WTC11 (cell line): ENCODE results near the gene CAMK2B. TPM values are rescaled to one million over a fixed set of nuclear protein-coding genes. Genes with fewer than 3 reads are reported as not detected.

Experiments used
- ATAC-seq: fragments of 200-7000 bp; cut with Tn5 transposase; 2 replicates; pipeline ENCODE4 v1.10.0; 2021; ENCODE audit warnings: mild to moderate bottlenecking, moderate library complexity
- CTCF ChIA-PET: fragments of 300-600 bp; sonication (Branson Sonifier 250); formaldehyde crosslinking; loops from one replicate; lab custom pipeline; 2021; ENCODE audit warnings: antibody characterized with exemption; lab: Charles Lee
- POLR2A ChIA-PET: fragments of 350-600 bp; sonication (Branson Sonifier 250); formaldehyde crosslinking; loops from one replicate; lab custom pipeline; 2021; ENCODE audit warnings: antibody characterized with exemption; lab: Charles Lee
- DNase-seq: peaks from one replicate; pipeline ENCODE4 v3.0.0; 2021; ENCODE audit warnings: low spot score
- H3K27ac Mint-ChIP-seq: 2 replicates; pipeline ENCODE4 v1.8.0; 2021; ENCODE audit warnings: mixed read lengths
- H3K27me3 Mint-ChIP-seq: 2 replicates; pipeline ENCODE4 v1.8.0; 2021; ENCODE audit warnings: low read depth, mild to moderate bottlenecking, moderate library complexity, mixed read lengths
- H3K36me3 Mint-ChIP-seq: 2 replicates; pipeline ENCODE4 v1.8.0; 2021; ENCODE audit warnings: mixed read lengths
- H3K4me1 Mint-ChIP-seq: 2 replicates; pipeline ENCODE4 v1.8.0; 2022; ENCODE audit warnings: mixed read lengths
- H3K4me3 Mint-ChIP-seq: 2 replicates; pipeline ENCODE4 v1.8.0; 2021; ENCODE audit warnings: mild to moderate bottlenecking, moderate library complexity, mixed read lengths
- H3K9me3 Mint-ChIP-seq: 2 replicates; pipeline ENCODE4 v1.8.0; 2021; ENCODE audit warnings: mixed read lengths
- ATF1 ChIP-seq: sonication (generic); formaldehyde crosslinking; IDR thresholded peaks from 2 replicates; pipeline ENCODE4 v1.8.1; 2023; ENCODE audit warnings: mild to moderate bottlenecking, moderate library complexity, missing genetic modification reagents
- E2F1 ChIP-seq: sonication (generic); formaldehyde crosslinking; IDR thresholded peaks from 2 replicates; pipeline ENCODE4 v1.8.0; 2022; ENCODE audit warnings: mild to moderate bottlenecking, missing genetic modification reagents
- IRF2 ChIP-seq: sonication (generic); formaldehyde crosslinking; IDR thresholded peaks from 2 replicates; pipeline ENCODE4 v1.8.0; 2022; ENCODE audit warnings: low read depth, missing genetic modification reagents, borderline replicate concordance
- NR2C2 ChIP-seq: sonication (generic); formaldehyde crosslinking; IDR thresholded peaks from 2 replicates; pipeline ENCODE4 v1.8.0; 2022; ENCODE audit warnings: mild to moderate bottlenecking, missing genetic modification reagents
- TEAD4 ChIP-seq: sonication (generic); formaldehyde crosslinking; IDR thresholded peaks from 2 replicates; pipeline ENCODE4 v1.8.0; 2022; ENCODE audit warnings: mild to moderate bottlenecking, missing genetic modification reagents
- ZNF281 ChIP-seq: sonication (generic); formaldehyde crosslinking; IDR thresholded peaks from 2 replicates; pipeline ENCODE4 v1.8.0; 2023; ENCODE audit warnings: mild to moderate bottlenecking, missing genetic modification reagents
- ZNF425 ChIP-seq: fragments of 250-450 bp; sonication (Bioruptor Pico); conservative IDR thresholded peaks from 2 replicates; pipeline ENCODE4 v1.9.0; 2021; ENCODE audit warnings: mild to moderate bottlenecking
- total RNA-seq: library from RNA; stranded (reverse); gene quantifications from 3 replicates; pipeline ENCODE4 v1.2.3, GENCODE V29; 2021
- TF ChIP-seq, protein P1 (sequence below): sonication (generic); formaldehyde crosslinking; IDR thresholded peaks from 2 replicates; pipeline ENCODE4 v1.8.1; 2023; ENCODE audit warnings: mild to moderate bottlenecking, missing genetic modification reagents
- TF ChIP-seq, protein P2 (sequence below): sonication (generic); formaldehyde crosslinking; conservative IDR thresholded peaks from 2 replicates; pipeline ENCODE4 v1.8.1; 2022; ENCODE audit warnings: mild to moderate bottlenecking, missing genetic modification reagents
- TF ChIP-seq, protein P3 (sequence below): sonication (generic); formaldehyde crosslinking; IDR thresholded peaks from 2 replicates; pipeline ENCODE4 v1.8.1; 2023; ENCODE audit warnings: mild to moderate bottlenecking, missing genetic modification reagents, moderate library complexity
- TF ChIP-seq, protein P4 (sequence below): fragments of 250-450 bp; sonication (Bioruptor Pico); IDR thresholded peaks from 2 replicates; pipeline ENCODE4 v1.9.0; 2021; ENCODE audit warnings: mild to moderate bottlenecking
- TF ChIP-seq, protein P5 (sequence below): sonication (generic); formaldehyde crosslinking; IDR thresholded peaks from 2 replicates; pipeline ENCODE4 v1.8.0; 2022; ENCODE audit warnings: missing genetic modification reagents
- TF ChIP-seq, protein P6 (sequence below): fragments of 250-450 bp; sonication (Bioruptor Pico); IDR thresholded peaks from 2 replicates; pipeline ENCODE4 v1.8.0; 2021; ENCODE audit warnings: mild to moderate bottlenecking
- TF ChIP-seq, protein P7 (sequence below): sonication (generic); formaldehyde crosslinking; IDR thresholded peaks from 2 replicates; pipeline ENCODE4 v1.8.0; 2023; ENCODE audit warnings: missing genetic modification reagents, mild to moderate bottlenecking, borderline replicate concordance

The CAMK2B gene
- total RNA-seq, 1 experiment from 2014 or later = 0.44 TPM

DNA sequence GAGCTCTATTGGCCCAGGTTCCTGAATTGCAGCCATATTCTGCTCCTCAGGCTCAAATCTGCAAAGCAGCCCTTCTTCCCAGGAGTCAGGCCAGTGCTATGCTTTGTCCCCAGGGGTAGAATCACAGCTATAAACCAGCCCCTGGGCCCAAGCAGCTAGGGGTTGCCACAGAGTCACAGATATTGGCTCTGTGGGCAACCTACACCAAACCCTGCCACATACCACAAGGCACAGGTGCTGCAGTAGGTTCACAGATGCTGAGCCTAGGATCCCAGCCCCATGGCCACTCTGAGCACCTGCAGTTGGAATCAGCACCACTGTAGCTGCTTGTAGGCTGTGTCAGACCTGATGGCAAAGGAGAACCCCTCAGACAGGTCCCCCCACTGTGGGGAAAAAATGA, 43.1 kb upstream of the CAMK2B start:
- Mint-ChIP-seq H3K4me3 (no peak overlapping the region), H3K36me3 (no peaks in the 10 kb centered on the region), H3K4me1 (no peaks in the 10 kb centered on the region), H3K27ac (no peak overlapping the region), H3K27me3 (peaks cover 9% of the 10 kb centered on the region; the same call in 1 of the 2 replicates), H3K9me3 (no peaks in the 10 kb centered on the region)
- ATAC-seq = no peak
- CTCF ChIA-PET = interaction anchor here (1.3 to 3.9 kb wide), 4 partner anchors 10 to 197 kb away, joined by 4 to 50 read pairs (median 16); no protein-coding TSS in a partner anchor
- no peak for DNase-seq
- POLR2A ChIA-PET = no interaction called here
- TF ChIP-seq TEAD4 (no peak), IRF2 (no peak), NR2C2 (CRISPR knock-in tag) (no peak)
- TF ChIP-seq, protein P1, sequence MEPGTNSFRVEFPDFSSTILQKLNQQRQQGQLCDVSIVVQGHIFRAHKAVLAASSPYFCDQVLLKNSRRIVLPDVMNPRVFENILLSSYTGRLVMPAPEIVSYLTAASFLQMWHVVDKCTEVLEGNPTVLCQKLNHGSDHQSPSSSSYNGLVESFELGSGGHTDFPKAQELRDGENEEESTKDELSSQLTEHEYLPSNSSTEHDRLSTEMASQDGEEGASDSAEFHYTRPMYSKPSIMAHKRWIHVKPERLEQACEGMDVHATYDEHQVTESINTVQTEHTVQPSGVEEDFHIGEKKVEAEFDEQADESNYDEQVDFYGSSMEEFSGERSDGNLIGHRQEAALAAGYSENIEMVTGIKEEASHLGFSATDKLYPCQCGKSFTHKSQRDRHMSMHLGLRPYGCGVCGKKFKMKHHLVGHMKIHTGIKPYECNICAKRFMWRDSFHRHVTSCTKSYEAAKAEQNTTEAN (CRISPR knock-in tag) = no peak
- TF ChIP-seq, protein P2, sequence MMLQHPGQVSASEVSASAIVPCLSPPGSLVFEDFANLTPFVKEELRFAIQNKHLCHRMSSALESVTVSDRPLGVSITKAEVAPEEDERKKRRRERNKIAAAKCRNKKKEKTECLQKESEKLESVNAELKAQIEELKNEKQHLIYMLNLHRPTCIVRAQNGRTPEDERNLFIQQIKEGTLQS (CRISPR knock-in tag) = no peak
- TF ChIP-seq, protein P3, sequence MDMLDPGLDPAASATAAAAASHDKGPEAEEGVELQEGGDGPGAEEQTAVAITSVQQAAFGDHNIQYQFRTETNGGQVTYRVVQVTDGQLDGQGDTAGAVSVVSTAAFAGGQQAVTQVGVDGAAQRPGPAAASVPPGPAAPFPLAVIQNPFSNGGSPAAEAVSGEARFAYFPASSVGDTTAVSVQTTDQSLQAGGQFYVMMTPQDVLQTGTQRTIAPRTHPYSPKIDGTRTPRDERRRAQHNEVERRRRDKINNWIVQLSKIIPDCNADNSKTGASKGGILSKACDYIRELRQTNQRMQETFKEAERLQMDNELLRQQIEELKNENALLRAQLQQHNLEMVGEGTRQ (CRISPR knock-in tag) = no peak
- TF ChIP-seq, protein P4, sequence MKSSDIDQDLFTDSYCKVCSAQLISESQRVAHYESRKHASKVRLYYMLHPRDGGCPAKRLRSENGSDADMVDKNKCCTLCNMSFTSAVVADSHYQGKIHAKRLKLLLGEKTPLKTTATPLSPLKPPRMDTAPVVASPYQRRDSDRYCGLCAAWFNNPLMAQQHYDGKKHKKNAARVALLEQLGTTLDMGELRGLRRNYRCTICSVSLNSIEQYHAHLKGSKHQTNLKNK (CRISPR knock-in tag) = no peak
- TF ChIP-seq, protein P5, sequence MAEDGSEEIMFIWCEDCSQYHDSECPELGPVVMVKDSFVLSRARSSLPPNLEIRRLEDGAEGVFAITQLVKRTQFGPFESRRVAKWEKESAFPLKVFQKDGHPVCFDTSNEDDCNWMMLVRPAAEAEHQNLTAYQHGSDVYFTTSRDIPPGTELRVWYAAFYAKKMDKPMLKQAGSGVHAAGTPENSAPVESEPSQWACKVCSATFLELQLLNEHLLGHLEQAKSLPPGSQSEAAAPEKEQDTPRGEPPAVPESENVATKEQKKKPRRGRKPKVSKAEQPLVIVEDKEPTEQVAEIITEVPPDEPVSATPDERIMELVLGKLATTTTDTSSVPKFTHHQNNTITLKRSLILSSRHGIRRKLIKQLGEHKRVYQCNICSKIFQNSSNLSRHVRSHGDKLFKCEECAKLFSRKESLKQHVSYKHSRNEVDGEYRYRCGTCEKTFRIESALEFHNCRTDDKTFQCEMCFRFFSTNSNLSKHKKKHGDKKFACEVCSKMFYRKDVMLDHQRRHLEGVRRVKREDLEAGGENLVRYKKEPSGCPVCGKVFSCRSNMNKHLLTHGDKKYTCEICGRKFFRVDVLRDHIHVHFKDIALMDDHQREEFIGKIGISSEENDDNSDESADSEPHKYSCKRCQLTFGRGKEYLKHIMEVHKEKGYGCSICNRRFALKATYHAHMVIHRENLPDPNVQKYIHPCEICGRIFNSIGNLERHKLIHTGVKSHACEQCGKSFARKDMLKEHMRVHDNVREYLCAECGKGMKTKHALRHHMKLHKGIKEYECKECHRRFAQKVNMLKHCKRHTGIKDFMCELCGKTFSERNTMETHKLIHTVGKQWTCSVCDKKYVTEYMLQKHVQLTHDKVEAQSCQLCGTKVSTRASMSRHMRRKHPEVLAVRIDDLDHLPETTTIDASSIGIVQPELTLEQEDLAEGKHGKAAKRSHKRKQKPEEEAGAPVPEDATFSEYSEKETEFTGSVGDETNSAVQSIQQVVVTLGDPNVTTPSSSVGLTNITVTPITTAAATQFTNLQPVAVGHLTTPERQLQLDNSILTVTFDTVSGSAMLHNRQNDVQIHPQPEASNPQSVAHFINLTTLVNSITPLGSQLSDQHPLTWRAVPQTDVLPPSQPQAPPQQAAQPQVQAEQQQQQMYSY (CRISPR knock-in tag) = no peak

DNA sequence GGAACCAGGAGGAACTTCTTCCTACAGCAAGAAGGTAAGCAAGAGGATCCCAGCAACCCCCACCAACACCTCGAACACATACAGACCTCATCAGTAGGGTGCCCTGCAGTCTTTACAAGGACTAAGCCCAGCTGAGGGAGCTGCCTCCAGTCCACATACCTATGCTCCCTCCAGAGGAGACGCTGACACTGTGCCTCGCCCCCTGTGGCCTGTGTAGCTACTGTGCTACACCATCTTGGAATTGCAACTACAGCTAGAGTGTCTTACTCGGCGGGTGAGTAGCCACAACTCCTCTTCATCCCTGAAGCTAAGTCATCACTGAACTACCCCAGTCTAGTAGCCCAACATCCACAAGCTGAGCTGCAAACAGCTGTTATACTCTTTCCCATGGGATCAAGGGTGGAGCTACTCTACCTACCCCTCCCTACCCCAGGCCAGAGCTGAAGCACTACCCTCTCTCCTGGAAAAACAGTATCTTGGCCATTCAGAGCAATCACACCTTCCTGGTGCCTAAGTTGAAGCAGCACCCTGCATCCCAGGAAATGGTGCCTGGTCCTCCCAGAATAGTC, 42.2 kb upstream of the CAMK2B start:
- Mint-ChIP-seq H3K4me3 (no peak overlapping the region), H3K27me3 (peaks cover 6% of the 10 kb centered on the region; the same call in 1 of the 2 replicates), H3K27ac (no peak overlapping the region), H3K36me3 (no peaks in the 10 kb centered on the region), H3K9me3 (no peaks in the 10 kb centered on the region), H3K4me1 (no peaks in the 10 kb centered on the region)
- ATAC-seq (peak; percentile 75), DNase-seq (no peak)
- CTCF ChIA-PET = interaction anchor here (0.8 to 3.9 kb wide), 6 partner anchors 11 to 198 kb away, joined by 3 to 50 read pairs (median 4); no protein-coding TSS in a partner anchor
- POLR2A ChIA-PET = no interaction called here
- no peak for TF ChIP-seq ZNF281 (CRISPR knock-in tag)
- TF ChIP-seq, protein P6, sequence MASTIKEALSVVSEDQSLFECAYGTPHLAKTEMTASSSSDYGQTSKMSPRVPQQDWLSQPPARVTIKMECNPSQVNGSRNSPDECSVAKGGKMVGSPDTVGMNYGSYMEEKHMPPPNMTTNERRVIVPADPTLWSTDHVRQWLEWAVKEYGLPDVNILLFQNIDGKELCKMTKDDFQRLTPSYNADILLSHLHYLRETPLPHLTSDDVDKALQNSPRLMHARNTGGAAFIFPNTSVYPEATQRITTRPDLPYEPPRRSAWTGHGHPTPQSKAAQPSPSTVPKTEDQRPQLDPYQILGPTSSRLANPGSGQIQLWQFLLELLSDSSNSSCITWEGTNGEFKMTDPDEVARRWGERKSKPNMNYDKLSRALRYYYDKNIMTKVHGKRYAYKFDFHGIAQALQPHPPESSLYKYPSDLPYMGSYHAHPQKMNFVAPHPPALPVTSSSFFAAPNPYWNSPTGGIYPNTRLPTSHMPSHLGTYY (CRISPR knock-in tag) = no peak
- TF ChIP-seq ZNF425 = no peak
- TF ChIP-seq E2F1 (CRISPR knock-in tag) = no peak
- no peak for TF ChIP-seq ATF1 (CRISPR knock-in tag)
- TF ChIP-seq, protein P7, sequence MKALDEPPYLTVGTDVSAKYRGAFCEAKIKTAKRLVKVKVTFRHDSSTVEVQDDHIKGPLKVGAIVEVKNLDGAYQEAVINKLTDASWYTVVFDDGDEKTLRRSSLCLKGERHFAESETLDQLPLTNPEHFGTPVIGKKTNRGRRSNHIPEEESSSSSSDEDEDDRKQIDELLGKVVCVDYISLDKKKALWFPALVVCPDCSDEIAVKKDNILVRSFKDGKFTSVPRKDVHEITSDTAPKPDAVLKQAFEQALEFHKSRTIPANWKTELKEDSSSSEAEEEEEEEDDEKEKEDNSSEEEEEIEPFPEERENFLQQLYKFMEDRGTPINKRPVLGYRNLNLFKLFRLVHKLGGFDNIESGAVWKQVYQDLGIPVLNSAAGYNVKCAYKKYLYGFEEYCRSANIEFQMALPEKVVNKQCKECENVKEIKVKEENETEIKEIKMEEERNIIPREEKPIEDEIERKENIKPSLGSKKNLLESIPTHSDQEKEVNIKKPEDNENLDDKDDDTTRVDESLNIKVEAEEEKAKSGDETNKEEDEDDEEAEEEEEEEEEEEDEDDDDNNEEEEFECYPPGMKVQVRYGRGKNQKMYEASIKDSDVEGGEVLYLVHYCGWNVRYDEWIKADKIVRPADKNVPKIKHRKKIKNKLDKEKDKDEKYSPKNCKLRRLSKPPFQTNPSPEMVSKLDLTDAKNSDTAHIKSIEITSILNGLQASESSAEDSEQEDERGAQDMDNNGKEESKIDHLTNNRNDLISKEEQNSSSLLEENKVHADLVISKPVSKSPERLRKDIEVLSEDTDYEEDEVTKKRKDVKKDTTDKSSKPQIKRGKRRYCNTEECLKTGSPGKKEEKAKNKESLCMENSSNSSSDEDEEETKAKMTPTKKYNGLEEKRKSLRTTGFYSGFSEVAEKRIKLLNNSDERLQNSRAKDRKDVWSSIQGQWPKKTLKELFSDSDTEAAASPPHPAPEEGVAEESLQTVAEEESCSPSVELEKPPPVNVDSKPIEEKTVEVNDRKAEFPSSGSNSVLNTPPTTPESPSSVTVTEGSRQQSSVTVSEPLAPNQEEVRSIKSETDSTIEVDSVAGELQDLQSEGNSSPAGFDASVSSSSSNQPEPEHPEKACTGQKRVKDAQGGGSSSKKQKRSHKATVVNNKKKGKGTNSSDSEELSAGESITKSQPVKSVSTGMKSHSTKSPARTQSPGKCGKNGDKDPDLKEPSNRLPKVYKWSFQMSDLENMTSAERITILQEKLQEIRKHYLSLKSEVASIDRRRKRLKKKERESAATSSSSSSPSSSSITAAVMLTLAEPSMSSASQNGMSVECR = no peak
